GM21360 (cell line): ENCODE results near the gene ADCK1.
"Not testable (repeated sequence)": the region's sequence is repeated elsewhere in the genome, so short reads cannot be mapped to it uniquely, and the experiment has no call there.

Source experiments
- ATAC-seq: cut with Tn5 transposase; IDR thresholded peaks from one replicate; pipeline ENCODE4 v1.9.1; 2021; ENCODE audit warnings: mild to moderate bottlenecking, moderate library complexity; ENCODE audit not compliant: unreplicated experiment

ADCK1 gene, protein sequence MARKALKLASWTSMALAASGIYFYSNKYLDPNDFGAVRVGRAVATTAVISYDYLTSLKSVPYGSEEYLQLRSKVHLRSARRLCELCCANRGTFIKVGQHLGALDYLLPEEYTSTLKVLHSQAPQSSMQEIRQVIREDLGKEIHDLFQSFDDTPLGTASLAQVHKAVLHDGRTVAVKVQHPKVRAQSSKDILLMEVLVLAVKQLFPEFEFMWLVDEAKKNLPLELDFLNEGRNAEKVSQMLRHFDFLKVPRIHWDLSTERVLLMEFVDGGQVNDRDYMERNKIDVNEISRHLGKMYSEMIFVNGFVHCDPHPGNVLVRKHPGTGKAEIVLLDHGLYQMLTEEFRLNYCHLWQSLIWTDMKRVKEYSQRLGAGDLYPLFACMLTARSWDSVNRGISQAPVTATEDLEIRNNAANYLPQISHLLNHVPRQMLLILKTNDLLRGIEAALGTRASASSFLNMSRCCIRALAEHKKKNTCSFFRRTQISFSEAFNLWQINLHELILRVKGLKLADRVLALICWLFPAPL

DNA sequence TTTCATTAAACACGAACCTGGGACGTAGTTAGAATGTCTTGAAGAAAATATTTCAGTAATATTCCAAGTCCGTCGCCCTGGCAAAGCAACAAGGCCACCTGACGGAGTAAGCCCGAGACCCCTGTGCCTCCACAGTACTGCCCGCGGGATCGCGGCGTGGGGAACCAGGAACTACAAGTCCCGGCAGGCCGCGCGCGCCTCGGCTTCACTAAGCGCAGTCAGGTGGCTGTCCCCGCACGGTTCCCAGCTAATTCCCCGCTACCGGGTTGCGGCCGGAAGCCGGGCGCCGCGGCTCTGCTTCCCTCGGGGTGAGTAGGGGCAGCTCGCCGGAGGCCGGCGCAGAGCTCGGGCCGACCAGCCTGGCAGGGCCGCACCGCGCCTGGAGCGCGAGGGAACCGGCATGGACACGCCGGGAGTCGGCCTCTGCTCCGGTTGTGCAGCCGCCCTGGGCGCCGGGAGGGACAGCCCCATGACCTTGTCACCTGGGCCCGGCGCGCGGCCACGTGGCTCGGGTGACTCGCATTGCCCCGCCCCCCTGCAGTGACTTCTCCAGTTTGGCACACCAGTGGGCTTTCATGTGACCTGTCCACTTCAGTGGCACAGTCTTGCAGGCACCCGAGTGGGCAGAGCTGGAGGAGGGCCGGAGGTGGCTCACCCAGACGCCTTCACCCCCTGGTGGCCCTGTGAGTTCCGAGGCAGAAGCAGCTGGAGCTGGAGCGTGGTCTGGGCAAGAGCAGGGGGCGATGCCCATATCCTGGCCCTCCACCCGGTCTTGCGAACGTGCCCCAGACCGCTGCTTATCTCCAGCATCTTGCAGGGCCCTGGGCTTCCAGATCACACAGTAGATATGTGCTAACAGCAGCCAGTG, at the start of gene ADCK1:
Gene ADCK1, plus strand, starts transcription at position 247 of the 868 bp plus-strand sequence. CDS start 18,870 bp downstream, outside the sequence.
- ATAC-seq = peak; percentile 92

DNA sequence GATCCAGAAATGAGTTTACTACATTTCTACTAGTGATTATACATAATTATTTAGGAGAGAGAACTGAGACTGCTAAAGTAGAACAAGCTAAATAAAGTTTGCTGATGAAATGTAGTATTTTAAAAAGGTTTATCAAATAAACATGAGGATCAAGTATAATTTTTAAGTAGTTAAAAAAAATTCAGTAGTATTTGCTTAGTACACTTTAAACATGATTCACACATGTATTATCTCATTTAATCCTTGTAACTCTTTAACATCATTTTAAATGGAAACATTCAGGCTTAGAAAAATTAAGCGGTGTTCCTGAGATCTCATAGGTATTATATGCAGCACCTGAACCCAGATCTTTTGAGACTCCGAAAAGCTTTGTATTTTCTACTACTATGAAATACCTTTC, 47.6 kb upstream of the ADCK1 start:
- no peak for ATAC-seq

DNA sequence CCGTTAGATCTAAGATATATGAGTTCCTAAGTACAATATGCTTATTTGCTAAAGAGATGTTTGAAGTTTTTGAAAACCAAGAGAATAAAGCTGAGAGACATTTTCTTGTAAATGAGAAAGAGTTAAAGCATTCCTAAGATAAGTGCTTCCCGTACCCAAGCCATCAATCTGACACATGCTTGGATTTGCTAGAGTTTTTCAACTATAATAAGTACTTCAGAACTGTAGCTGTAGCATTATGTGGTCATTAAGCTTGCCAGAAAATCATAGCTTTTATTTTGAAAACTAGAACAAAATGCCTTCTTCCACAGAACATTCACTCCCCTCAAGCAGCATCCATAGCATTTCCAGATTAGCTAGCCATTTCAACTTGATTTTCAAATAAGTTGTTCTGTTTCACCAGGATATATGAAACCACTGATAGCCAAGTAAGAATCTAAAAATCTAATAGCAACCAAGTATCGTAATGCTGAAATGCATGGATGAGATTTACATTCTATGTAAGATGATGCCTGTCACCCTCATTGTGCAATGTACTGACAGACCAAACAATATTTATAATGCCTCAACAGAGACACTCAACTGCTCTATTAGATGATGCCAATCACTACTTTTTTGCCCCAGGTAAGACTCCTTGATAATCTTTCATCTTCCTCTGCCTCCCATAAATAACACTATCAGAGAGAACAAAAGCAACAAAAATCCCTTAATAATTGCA, 47.0 kb upstream of the ADCK1 start:
- ATAC-seq = no peak

DNA sequence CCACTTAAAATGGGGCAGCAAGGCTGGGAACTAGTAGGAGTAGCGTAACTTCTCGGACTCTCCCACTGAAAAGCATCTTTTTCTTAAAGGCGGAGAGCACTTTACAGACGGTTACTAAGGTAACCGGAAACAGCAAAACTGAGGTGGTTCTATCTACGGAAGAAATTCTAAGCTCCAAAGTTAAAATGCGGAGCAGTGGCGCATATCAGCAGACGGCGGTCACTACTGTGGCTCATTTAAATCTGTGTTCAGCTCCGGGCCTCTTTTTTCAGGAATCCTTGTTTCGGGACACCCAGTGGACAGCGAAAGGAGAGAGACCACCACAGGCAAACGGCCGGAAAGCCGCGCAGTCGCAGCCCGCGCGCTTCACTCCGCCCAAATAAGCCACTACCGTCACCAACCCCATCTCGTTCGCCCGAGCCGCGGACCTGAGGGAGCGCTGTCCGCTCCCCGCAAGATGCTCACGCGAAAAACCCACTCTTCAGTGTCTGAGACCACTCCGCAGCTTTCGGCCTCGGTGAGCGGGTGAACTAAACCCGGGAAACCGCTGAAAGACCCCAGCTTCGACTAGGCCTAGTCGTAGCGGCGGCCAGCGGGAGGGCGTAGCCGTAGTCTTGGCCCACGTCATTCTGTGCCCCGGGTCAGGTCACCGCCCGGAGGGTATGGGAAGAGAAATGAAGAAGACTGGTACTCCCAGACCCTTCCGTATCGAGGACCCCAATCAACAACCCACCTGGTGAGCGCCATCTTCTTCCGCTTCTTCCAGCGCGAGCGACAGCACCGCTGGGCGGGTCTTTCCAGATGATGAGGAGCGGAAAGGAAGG, 39.3 kb upstream of the ADCK1 start, which contains the start of gene SNW1:
Gene SNW1, minus strand, starts transcription at position 776 of the 824 bp plus-strand sequence. Its CDS starts 29 bp downstream, at position 747.
- peak; percentile 95 for ATAC-seq

DNA sequence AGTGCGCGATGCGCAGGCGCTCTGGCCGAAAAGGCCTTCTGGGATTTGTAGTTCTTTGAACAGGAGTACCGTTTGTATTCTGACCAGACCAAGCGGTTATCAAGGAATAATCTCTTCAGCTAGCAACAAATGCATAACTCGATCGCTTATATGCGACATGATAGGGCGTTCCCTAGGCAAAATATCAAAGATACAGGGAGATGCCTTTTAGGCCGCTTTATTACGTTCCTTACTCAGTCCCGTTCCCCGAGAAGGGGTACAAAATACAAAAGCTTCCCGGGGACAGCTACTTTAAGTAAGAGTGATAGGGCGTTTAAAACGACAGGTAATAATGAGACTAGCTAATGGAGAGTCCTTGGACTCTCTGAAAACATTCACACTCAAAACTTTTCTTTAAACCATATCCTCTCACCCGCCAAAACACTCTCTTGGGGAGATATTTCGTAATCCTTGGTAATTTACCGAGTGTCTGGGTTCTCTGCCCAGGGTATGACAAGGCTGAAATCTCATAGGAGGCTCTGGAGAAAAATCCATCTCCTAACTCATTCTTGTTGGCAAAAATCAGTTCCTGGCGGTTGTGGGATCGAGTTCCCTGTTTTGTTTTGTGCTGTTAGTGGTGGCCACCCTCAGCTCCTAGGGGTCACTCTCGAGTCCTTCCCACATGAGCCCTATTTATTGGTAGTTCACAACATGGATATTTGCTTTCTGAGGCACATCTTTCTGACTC, 38.5 kb upstream of the ADCK1 start:
- peak; percentile 20 for ATAC-seq

DNA sequence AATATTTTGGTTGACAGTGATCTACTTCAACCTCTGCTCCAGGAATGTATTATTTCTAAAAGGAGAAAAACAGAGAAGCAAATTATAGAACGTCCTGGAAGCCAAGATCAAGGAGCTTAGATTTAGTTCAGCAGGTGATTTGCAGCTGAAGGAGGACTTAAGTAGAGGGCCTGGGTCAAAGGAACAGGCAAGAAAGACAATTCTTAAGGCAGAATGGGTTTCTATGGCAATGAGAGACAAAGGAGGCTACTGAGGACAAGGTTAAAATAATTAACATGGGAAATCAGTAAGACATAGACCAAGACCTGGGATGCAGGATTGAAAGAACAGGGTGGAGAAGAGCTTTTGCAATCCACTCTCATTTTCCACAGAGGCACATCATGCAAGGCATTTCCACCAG, 36.6 kb upstream of the ADCK1 start:
- no peak for ATAC-seq

DNA sequence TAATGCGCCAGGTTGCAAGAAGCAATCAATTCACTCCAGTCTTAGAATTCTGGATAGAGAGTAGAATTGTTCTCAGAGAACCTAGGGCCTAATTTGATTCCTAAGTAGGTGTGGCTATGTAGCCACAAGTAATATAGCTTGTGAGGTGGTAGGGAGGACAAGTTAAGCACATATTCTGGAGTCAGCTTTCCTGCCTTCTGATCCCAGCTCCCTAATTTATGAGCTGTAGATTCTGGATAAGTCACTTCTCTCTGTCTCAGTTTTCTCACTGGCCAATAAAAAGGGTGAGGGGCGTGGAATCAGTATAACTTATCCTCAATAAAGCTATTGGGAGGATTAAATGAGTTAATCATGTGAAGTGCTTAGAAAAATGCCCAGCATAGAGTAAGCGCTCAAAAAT, 35.9 kb upstream of the ADCK1 start:
- ATAC-seq = no peak

DNA sequence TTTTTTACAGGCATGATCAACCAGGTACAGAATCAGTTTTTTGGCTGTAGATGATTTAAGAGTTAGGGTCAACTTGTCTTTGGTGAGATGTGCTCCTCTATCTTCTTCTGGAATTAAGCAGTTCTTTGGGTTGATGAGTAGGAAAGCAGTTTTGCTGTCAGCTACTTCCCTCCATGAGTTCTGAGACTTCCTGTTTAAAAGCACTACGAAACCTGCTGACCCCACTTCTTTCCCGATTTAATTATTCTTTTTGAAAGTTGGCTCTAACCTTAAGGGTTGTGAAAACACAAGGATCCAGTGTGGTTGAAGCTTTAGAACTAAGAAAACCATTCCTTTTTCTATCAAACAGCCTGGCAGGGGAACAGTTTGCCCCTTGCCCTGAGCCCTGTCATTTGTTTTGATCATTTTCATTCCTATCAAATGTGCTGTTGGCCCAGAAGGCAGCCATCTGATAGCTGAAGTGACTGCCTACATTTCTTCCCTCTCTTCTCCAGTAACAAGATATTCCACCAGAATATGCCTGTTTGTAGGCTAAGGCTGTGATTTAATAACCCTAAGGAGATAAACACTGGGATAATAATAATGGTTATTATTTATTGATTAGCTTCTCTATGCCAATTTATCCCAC, 31.4 kb upstream of the ADCK1 start:
- ATAC-seq = not testable (repeated sequence)

DNA sequence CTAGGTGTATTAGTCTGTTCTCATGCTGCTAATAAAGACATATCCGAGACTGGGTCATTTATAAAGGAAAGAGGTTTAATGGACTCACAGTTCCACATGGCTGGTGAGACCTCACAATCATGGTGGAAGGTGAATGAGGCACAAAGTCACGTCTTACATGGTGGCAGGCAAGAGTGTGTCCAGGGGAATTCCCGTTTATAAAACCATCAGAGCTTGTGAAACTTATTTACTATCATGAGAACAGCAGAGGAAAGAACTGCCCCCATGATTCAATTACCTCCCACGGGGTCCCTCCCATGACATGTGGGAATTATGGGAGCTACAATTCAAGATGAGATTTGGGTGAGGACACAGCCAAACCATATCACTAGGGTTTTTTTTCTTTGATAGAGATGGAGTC, 25.9 kb upstream of the ADCK1 start:
- ATAC-seq = not testable (repeated sequence)

DNA sequence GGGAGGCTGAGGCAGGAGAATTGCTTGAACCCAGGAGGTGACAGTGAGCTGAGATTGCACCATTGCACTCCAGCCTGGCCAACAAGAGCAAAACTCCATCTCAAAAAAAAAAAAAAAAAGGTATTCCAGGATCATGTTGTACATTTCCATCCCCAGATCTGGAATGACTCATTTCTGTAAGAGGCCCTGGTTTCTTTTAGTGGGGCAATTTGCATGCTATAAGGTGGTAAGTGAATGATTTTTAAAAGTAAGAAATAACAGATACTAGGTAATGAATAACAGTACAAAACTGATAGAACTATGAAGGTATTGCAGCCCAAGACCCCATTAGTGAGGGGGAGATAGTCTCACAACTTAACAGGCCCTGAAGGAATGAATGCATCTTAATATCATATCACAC, 17.7 kb upstream of the ADCK1 start:
- ATAC-seq = peak; percentile 55

DNA sequence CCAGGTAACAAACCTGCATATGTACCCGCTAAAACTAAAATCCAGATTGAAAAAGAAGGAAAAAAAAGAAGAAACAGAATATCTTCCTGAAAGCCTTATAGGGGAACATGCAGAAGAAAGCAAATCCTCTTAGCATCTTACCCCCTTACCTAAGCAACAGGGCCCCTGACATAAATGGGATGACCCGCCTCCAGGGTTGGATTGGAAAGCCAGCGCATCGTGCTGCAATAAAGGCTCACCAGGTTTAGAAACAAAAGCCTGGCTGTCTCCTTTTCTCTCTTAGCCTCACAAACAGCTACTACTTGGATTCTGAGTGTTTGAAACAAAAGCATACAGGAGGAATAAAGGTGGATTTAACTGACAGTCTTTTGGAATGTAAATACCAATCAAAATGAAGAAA, 13.8 kb upstream of the ADCK1 start:
- no peak for ATAC-seq

DNA sequence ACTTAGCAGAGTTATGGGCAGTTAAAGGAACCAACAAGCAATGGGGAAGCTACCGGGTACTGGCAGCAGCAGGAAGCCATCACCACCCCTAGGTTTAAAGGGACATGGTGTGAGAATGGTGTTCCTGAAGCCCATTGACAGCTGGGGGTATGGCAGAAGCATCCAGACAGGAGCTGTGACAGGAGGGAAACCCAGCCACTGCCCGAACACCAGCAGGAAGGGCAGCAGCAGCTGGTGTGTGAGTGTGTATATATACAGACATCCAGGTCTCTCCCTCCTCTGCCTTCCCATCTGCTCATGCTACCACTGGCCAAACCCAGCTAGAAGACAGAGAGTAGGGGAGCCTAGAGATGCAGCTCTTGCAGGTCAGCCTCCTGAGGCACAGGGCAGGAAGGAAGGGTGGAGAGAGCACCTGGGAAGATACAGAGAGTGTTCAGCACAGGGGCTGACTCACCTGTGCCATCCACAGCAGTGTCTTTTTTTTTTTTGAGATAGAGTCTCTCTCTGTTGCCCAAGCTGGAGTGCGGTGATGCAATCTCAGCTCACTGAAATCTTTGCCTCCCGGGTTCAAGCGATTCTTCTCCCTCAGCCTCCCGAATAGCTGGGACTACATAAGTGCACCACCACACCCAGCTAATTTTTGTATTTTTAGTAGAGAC, 9.2 kb upstream of the ADCK1 start:
- no peak for ATAC-seq

DNA sequence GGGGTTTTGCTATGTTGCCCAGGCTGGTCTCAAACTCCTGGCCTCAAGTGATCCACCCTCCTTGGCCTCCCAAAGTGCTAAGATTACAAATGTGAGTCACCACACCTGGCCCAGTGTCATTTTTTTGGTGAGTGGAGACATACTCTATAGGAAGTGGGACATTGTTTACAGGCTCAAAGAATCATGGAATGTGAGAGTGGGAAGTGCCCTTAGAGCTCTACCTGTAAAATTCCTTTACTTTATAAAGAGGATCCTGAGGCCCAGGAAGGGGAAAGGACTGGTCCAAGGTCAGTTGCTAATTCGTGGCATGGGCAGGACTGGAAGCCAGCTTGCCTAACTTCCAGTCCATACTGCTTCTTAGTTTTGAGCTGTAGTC, 8.7 kb upstream of the ADCK1 start:
- no peak for ATAC-seq

DNA sequence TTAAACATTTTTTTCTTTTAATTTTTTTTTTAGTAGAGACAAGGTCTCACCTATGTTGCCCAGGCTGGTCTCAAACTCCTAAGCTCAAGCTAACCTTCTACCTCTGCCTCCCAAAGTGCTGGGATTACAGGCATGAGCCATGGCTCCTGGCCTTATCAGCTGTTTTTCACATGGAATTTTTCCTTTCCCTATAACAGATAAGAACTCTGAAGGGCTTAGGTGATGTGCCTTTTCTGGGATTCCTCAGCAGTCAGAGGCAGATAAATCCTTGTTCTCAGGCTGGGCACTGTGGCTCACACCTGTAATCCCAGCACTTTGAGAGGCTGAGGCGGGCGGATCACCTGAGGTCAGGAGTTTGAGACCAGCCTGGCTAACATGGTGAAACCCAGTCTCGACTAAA, 6.7 kb upstream of the ADCK1 start:
- ATAC-seq = not testable (repeated sequence)

DNA sequence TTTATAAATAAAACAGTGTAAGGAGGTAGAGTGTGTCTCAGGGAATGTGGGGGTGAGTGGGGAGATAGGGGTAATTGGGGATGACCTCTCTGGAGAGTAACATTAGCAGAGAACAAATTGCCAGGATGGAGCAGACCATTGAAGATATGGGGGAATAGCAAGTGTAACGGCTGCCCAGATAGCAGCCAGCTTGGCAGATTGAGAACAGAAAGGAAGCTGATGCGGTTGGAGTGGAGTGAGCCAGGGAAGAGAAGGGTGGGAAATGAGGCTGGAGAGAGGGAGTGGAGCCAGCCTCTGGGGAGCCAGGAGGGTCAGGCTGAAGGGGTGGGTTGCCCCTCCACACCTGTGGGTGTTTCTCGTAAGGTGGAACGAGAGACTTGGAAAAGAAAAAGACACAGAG, 5.6 kb upstream of the ADCK1 start:
- no peak for ATAC-seq

DNA sequence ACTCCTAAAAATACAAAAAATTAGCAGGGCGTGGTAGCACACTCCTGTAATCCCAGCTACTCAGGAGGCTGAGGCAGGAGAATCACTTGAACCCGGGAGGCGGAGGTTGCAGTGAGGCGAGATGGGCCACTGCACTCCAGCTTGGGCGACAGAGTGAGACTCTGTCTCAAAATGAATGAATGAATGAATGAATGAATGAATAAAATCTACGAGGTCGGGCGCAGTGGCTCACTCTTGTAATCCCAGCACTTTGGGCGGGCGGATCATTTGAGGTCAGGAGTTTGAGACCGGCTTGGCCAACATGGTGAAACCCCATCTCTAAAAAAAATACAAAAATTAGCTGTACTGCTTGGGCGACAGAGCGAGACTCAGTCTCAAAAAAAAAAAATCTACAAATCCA, 453 bp upstream of the ADCK1 start:
- peak; percentile 2 for ATAC-seq

DNA sequence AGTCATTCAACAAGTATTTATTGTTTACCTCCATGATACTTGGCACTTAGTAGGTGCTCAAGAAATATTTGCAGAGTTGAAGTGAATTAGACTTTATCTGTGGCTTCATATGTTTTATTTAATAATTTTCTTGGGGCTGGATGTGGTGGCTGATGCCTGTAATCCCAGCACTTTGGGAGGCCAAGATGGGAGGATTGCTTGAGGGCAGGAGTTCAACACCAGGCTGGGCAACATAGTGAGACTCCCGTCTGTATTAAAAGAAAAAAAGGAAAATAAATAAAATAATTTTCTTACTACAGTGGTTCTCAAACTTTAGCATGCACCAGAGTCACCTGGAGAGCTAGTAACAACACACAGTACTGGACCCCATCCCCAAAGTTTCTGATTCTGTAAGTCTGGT, 905 bp downstream of the ADCK1 start:
- ATAC-seq = no peak

DNA sequence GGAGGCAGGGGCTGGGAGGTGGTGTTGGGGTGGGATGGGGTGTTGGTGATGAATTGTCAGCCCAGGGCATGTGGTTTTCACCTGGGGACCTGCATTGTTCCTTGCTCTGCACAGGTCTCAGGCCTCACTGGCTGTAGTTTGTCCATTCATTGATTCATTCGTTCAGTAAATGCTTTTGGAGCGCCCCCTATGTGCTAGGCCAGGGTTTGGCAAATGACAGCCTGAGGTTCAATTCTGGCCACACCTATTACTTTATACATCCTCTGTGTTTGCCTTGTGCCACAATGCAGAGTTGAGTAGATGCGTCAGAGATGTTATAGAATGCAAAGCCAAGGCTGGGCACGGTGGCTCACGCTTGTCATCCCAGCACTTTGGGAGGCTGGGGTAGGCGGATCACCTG, 4.7 kb downstream of the ADCK1 start:
- no peak for ATAC-seq

DNA sequence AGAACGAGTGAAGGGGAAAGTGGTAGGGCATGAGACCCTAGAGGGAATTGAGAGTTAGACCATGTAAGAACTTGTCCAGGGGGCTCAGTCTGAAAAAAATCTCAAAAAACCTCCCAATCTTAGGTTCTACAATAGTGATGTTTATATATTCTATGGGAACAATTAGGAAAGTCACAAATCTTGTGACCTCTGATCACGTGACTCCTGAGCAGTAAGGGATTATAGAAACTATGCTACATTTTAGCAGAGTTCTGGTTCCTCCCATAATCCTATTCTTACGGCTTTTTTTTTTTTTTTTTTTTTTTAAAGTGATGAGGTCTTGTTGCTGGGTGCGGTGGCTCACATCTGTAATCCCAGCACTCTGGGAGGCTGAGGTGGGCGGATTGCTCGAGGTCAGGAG, 5.8 kb downstream of the ADCK1 start:
- ATAC-seq = no peak
